ENCODE data around the gene ZSWIM5.

DNA sequence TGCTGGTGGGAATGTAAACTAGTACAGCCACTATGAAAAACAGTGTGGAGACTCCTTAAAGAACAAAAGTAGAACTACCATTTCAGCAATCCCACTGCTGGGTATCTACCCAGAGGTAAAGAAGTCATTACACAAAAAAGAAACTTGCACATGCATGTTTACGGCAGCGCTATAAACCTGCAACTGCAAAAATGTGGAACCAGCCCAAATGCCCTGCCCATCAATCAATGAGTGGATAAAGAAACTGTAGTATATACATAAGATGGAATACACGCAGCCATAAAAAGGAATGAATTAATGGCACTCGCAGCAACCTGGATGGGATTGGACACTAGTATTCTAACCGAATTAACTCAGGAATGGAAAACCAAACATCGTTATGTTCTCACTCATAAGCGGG, 51.0 kb downstream of the ZSWIM5 start:
- TF ChIP-seq GATA2 (IDR thresholded peaks at IDR 0.05; ENCODE audit: low read depth, low read length) (no peak), GATA3 (IDR thresholded peaks at IDR 0.05; ENCODE audit: low read depth, low read length) (no peak)

Measured in SH-SY5Y (cell line).